Neural cell (in vitro differentiated cells): Measurements from ENCODE around the gene C1orf21. TPM values are rescaled to one million over a fixed set of nuclear protein-coding genes. Genes with fewer than 3 reads are reported as not detected.

Source experiments
- H2AFZ ChIP-seq: fragments of 200-600, 300-800 bp; sonication (generic), shearing (Covaris generic); 2 replicates; pipeline ENCODE4 v1.6.0; 2014; ENCODE audit warnings: low read depth, mild to moderate bottlenecking, antibody characterized with exemption, low read length, moderate library complexity
- H3F3A ChIP-seq: fragments of 200-600 bp; shearing (Covaris generic); 2 replicates; pipeline ENCODE4 v1.6.1; 2016; ENCODE audit warnings: mild to moderate bottlenecking, moderate library complexity, mixed read lengths, antibody characterized with exemption, low read length; ENCODE audit not compliant: insufficient read depth, poor library complexity, severe bottlenecking
- H3K27ac ChIP-seq: fragments of 200-600, 300-800 bp; sonication (generic), shearing (Covaris generic); 2 replicates; pipeline ENCODE4 v1.5.1; 2014; ENCODE audit warnings: mild to moderate bottlenecking, low read length, moderate library complexity
- H3K27me3 ChIP-seq: fragments of 300-800, 200-600 bp; sonication (generic), shearing (Covaris generic); 2 replicates; pipeline ENCODE4 v1.6.0; 2014; ENCODE audit warnings: mild to moderate bottlenecking, low read depth, low read length, moderate library complexity; ENCODE audit not compliant: insufficient read depth
- H3K36me3 ChIP-seq: fragments of 300-800, 200-600 bp; sonication (generic), shearing (Covaris generic); 2 replicates; pipeline ENCODE4 v1.5.1; 2014; ENCODE audit warnings: mild to moderate bottlenecking, antibody characterized with exemption, low read length, moderate library complexity; ENCODE audit not compliant: insufficient read depth
- H3K4me2 ChIP-seq: fragments of 300-800, 200-600 bp; sonication (generic), shearing (Covaris generic); 2 replicates; pipeline ENCODE4 v1.6.0; 2014; ENCODE audit warnings: mild to moderate bottlenecking, low read length
- H3K4me3 ChIP-seq: fragments of 300-800, 200-600 bp; sonication (generic), shearing (Covaris generic); 2 replicates; pipeline ENCODE4 v1.5.1; 2014; ENCODE audit warnings: mild to moderate bottlenecking, low read length, moderate library complexity
- H3K79me2 ChIP-seq: fragments of 200-600 bp; shearing (Covaris generic); replicated peaks from 2 replicates; pipeline ENCODE4 v1.6.0; 2014; ENCODE audit warnings: mild to moderate bottlenecking, low read length, moderate library complexity; ENCODE audit not compliant: insufficient read depth
- H3K9ac ChIP-seq: fragments of 300-800, 200-600 bp; sonication (generic), shearing (Covaris generic); 2 replicates; pipeline ENCODE4 v1.6.1; 2016; ENCODE audit warnings: mild to moderate bottlenecking, low read length, mixed read lengths
- H3K9me2 ChIP-seq: fragments of 200-600 bp; shearing (Covaris generic); 2 replicates; pipeline ENCODE4 v1.6.1; 2016; ENCODE audit warnings: mild to moderate bottlenecking, low read length, mixed read lengths; ENCODE audit not compliant: insufficient read depth
- H3K9me3 ChIP-seq: fragments of 200-600, 300-800 bp; sonication (generic), shearing (Covaris generic); 2 replicates; pipeline ENCODE4 v1.6.1; 2016; ENCODE audit warnings: mild to moderate bottlenecking, mixed run types, low read length, moderate library complexity, mixed read lengths
- H4K20me1 ChIP-seq: fragments of 200-600 bp; shearing (Covaris generic); 2 replicates; pipeline ENCODE4 v1.6.1; 2016; ENCODE audit warnings: mild to moderate bottlenecking, mixed run types; ENCODE audit not compliant: insufficient read depth
- EP300 ChIP-seq: fragments of 450-650 bp; conservative IDR thresholded peaks from 2 replicates; pipeline ENCODE4 v1.6.1; 2014; ENCODE audit warnings: antibody characterized with exemption, mild to moderate bottlenecking, moderate library complexity; ENCODE audit not compliant: poor library complexity, severe bottlenecking
- EZH2 ChIP-seq: fragments of 200-600, 300-800 bp; shearing (Covaris generic), sonication (generic); IDR thresholded peaks from 2 replicates; pipeline ENCODE4 v1.6.1; 2014; ENCODE audit warnings: antibody characterized with exemption, low read length, borderline replicate concordance, mild to moderate bottlenecking; ENCODE audit not compliant: insufficient read depth, poor library complexity, severe bottlenecking
- MXI1 ChIP-seq: fragments of 450-650 bp; conservative IDR thresholded peaks from 2 replicates; pipeline ENCODE4 v1.6.1; 2014; ENCODE audit warnings: antibody characterized with exemption, mild to moderate bottlenecking; ENCODE audit not compliant: poor library complexity, severe bottlenecking
- POLR2AphosphoS5 ChIP-seq: IDR thresholded peaks from 2 replicates; pipeline ENCODE4 v1.6.1; 2012
- RAD21 ChIP-seq: fragments of 450-650 bp; conservative IDR thresholded peaks from 2 replicates; pipeline ENCODE4 v1.6.1; 2014; ENCODE audit warnings: antibody characterized with exemption, mild to moderate bottlenecking, moderate library complexity
- SMC3 ChIP-seq: fragments of 450-650 bp; conservative IDR thresholded peaks from 2 replicates; pipeline ENCODE4 v1.6.1; 2014; ENCODE audit warnings: antibody characterized with exemption, mild to moderate bottlenecking, moderate library complexity; ENCODE audit not compliant: poor library complexity
- TAF1 ChIP-seq: IDR thresholded peaks from 2 replicates; pipeline ENCODE4 v1.6.1; 2012; ENCODE audit warnings: low read depth
- polyA plus RNA-seq: library from polyadenylated mRNA; depleted of rRNA; stranded (reverse); fragments of >200 nt; gene quantifications from 2 replicates; pipeline ENCODE4 v1.2.3, GENCODE V29; 2014
- TF ChIP-seq, protein P1 (sequence below): fragments of 450-650 bp; IDR thresholded peaks from 2 replicates; pipeline ENCODE4 v1.5.1; 2014; ENCODE audit warnings: antibody characterized with exemption, mild to moderate bottlenecking, moderate library complexity; ENCODE audit not compliant: poor library complexity, severe bottlenecking
- TF ChIP-seq, protein P2 (sequence below): IDR thresholded peaks from 2 replicates; pipeline ENCODE4 v1.6.1; 2012; ENCODE audit warnings: borderline replicate concordance

C1orf21 gene
- polyA plus RNA-seq, 1 donor from 2014 or later: 21.1 TPM

DNA sequence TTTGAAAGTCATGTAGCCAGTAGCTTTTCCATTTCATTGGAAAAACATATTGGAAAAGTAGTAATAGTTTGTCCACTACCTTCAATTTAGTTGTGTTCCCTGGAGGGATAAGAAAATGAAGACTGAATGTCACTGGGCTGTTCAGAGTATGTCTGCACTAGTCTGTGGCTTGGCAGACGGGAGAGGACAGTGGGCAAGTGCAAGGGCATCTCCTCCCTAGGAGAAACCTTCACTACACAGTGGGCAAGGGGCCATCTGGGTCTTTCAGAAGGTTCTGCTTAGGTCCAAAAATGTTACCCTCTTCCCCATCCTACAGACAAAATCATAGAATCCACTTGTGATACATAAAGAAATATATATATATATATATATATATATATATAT lies 118.1 kb downstream of the C1orf21 start:
- Histone ChIP-seq H3K36me3 (no peaks in the 10 kb centered on the region), H3K9me3 (no peaks in the 10 kb centered on the region), H2AFZ (no peak overlapping the region), H3K79me2 (no peaks in the 10 kb centered on the region), H3K4me3 (no peak overlapping the region), H3K27me3 (no peaks in the 10 kb centered on the region), H4K20me1 (no peaks in the 10 kb centered on the region), H3K9me2 (no peaks in the 10 kb centered on the region), H3K4me2 (no peak overlapping the region), H3K9ac (no peak overlapping the region), H3K27ac (no peak overlapping the region), H3F3A (no peaks in the 10 kb centered on the region)
- TF ChIP-seq TAF1: no peak
- no peak for TF ChIP-seq RAD21
- TF ChIP-seq SMC3: no peak
- TF ChIP-seq, protein P1, sequence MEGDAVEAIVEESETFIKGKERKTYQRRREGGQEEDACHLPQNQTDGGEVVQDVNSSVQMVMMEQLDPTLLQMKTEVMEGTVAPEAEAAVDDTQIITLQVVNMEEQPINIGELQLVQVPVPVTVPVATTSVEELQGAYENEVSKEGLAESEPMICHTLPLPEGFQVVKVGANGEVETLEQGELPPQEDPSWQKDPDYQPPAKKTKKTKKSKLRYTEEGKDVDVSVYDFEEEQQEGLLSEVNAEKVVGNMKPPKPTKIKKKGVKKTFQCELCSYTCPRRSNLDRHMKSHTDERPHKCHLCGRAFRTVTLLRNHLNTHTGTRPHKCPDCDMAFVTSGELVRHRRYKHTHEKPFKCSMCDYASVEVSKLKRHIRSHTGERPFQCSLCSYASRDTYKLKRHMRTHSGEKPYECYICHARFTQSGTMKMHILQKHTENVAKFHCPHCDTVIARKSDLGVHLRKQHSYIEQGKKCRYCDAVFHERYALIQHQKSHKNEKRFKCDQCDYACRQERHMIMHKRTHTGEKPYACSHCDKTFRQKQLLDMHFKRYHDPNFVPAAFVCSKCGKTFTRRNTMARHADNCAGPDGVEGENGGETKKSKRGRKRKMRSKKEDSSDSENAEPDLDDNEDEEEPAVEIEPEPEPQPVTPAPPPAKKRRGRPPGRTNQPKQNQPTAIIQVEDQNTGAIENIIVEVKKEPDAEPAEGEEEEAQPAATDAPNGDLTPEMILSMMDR: no peak
- TF ChIP-seq, protein P2, sequence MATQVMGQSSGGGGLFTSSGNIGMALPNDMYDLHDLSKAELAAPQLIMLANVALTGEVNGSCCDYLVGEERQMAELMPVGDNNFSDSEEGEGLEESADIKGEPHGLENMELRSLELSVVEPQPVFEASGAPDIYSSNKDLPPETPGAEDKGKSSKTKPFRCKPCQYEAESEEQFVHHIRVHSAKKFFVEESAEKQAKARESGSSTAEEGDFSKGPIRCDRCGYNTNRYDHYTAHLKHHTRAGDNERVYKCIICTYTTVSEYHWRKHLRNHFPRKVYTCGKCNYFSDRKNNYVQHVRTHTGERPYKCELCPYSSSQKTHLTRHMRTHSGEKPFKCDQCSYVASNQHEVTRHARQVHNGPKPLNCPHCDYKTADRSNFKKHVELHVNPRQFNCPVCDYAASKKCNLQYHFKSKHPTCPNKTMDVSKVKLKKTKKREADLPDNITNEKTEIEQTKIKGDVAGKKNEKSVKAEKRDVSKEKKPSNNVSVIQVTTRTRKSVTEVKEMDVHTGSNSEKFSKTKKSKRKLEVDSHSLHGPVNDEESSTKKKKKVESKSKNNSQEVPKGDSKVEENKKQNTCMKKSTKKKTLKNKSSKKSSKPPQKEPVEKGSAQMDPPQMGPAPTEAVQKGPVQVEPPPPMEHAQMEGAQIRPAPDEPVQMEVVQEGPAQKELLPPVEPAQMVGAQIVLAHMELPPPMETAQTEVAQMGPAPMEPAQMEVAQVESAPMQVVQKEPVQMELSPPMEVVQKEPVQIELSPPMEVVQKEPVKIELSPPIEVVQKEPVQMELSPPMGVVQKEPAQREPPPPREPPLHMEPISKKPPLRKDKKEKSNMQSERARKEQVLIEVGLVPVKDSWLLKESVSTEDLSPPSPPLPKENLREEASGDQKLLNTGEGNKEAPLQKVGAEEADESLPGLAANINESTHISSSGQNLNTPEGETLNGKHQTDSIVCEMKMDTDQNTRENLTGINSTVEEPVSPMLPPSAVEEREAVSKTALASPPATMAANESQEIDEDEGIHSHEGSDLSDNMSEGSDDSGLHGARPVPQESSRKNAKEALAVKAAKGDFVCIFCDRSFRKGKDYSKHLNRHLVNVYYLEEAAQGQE: no peak
- TF ChIP-seq POLR2AphosphoS5: no peak
- TF ChIP-seq MXI1: no peak
- TF ChIP-seq EZH2: no peak
- TF ChIP-seq EP300: no peak

DNA sequence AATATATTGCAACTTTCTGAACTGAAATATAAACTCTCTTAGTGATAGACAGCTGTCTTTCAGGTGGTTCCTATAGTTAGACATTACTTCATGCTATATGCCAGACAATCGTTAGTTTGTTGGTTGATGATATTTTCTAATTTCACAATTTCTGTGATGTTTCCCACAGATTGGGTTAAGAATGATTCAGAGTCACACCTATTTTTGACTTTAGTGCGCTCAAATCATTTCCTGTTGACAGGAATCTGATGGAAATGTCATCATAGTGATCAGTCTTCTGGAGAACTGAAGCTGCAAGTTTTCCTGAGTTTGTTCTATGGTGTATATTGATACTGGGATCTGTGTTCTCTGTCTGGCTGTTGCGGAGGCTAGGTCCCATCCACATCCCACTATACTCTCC lies 119.7 kb downstream of the C1orf21 start:
- H3K79me2 ChIP-seq: no peaks in the 10 kb centered on the region
- H3K27me3 ChIP-seq: no peaks in the 10 kb centered on the region
- TF ChIP-seq, protein P1: no peak
- TF ChIP-seq POLR2AphosphoS5: no peak
- TF ChIP-seq, protein P2: no peak
- no peak for TF ChIP-seq MXI1
- no peak for TF ChIP-seq EZH2
- TF ChIP-seq RAD21: no peak
- TF ChIP-seq EP300: no peak
- TF ChIP-seq TAF1: no peak
- TF ChIP-seq SMC3: no peak
- no peak overlapping the region for H3K4me2 ChIP-seq
- no peak overlapping the region for H3K9ac ChIP-seq
- no peaks in the 10 kb centered on the region for H3K9me2 ChIP-seq
- no peaks in the 10 kb centered on the region for H4K20me1 ChIP-seq
- H3K36me3 ChIP-seq: no peaks in the 10 kb centered on the region
- no peak overlapping the region for H3K27ac ChIP-seq
- no peak overlapping the region for H2AFZ ChIP-seq
- H3K4me3 ChIP-seq: no peak overlapping the region
- no peaks in the 10 kb centered on the region for H3F3A ChIP-seq
- no peaks in the 10 kb centered on the region for H3K9me3 ChIP-seq
